GM19324 (cell line): Measurements from ENCODE around the gene GFOD1.

Source experiments
- ATAC-seq: cut with Tn5 transposase; IDR thresholded peaks from one replicate; pipeline ENCODE4 v1.9.1; 2021; ENCODE audit warnings: mild to moderate bottlenecking, moderate library complexity; ENCODE audit not compliant: unreplicated experiment, low FRiP score

The GFOD1 gene

DNA sequence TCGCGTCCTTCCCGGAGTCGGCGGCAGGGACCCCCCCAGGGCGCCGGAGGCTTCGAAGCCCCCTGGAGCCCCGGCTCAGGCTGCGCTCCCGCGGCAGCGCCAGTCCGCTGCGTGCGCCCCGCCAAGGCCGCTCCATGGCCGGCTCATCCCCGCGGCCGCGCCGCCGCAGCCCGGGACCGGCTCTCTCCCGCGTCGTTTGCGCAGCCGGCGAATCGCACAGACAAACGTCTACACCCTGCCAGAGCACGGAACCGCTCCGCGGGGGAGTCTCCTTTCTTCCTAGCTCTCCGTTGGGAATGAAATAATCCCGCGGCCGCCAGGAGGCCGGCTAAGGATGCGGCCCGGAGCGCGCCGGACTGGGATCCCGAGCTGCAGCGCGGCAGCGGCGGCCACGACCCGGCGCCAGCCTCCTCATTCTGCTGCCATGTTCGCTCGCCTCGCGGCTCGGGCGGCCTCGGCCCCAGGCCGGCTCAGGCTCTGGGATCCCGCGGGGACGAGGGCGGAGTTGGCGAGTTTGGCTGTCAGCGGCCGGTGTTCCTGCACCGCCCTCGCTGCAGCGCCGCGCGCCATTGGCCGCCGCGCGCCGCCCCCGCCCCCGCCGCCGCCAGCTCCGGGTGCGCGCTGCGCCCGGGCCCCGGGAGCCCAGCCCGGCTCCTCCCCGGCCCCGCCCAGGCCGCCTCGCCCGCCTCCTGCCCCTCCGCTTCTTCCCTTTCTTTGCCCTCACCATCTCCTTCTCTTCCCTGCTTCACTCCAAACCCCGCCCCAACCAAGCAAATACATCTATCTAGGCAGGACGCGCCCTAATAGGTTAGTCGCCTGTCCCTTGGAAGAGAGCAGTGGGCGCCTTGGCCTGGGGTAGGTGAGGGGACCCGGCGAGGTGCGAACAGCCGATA is at the start of gene GFOD1:
Gene GFOD1 (minus strand): TSS at position 479 of the 893 bp plus-strand sequence. CDS start 710 bp downstream, outside the sequence.
- ATAC-seq, result peak; percentile 87

- no peak for ATAC-seq
These were observed 49.6 kb upstream of the GFOD1 start for GRCh38 chr6:13536796-13537526.

DNA sequence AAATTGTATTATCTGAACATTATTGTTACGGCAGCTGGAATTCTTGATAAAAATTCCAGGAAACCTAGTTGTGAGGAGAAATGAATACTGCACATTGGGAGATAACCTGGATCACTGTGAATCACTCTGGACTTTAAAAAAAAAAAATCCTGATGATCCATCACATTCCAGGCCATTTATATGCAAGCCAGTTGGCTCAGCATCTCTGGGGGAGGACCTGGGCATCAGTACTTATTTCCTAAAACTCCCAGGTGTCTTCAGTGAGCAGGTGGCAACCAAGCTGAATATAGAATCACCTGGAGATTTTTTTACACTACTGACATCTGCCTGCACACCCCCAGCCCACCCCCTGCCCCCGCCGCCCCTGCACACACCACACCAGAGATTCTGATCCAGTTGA is 47.9 kb upstream of the GFOD1 start:
- ATAC-seq, result no peak

- no peak for ATAC-seq
These were observed 47.1 kb upstream of the GFOD1 start for GRCh38 chr6:13534536-13534935.

GRCh38 chr6:13531956-13532355 is 44.6 kb upstream of the GFOD1 start:
- ATAC-seq, result no peak

DNA sequence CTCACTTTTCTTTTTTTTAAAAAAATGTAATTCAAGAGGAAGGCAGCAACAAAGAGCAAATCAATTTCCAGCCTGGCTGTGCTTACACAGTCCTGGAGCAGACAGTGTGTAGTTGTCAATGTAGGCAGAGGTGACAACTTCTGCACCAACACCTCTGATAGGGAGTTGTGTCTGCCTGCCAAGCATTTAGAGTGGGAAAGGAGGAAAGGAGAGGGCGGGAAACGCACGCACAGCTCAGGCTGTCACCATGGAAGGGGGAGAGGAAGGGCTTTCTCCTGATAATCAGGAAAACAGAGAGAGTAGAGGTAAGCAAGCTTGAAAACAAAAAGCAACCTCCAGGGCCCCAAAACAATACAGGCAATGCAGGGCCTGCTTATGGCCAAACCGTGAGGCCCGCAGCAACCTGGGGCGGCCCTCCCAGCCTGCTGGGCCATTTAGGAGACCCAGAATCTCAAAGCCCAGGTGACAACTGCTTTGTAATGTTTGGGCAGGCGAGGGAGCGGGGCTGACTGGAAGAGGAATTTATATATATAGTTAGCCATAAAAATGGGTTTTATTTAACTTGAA is 41.5 kb upstream of the GFOD1 start:
- no peak for ATAC-seq

- no peak for ATAC-seq
These were observed 40.8 kb upstream of the GFOD1 start for GRCh38 chr6:13528232-13528631.

GRCh38 chr6:13527671-13528056 is 40.3 kb upstream of the GFOD1 start:
- ATAC-seq, result no peak

DNA sequence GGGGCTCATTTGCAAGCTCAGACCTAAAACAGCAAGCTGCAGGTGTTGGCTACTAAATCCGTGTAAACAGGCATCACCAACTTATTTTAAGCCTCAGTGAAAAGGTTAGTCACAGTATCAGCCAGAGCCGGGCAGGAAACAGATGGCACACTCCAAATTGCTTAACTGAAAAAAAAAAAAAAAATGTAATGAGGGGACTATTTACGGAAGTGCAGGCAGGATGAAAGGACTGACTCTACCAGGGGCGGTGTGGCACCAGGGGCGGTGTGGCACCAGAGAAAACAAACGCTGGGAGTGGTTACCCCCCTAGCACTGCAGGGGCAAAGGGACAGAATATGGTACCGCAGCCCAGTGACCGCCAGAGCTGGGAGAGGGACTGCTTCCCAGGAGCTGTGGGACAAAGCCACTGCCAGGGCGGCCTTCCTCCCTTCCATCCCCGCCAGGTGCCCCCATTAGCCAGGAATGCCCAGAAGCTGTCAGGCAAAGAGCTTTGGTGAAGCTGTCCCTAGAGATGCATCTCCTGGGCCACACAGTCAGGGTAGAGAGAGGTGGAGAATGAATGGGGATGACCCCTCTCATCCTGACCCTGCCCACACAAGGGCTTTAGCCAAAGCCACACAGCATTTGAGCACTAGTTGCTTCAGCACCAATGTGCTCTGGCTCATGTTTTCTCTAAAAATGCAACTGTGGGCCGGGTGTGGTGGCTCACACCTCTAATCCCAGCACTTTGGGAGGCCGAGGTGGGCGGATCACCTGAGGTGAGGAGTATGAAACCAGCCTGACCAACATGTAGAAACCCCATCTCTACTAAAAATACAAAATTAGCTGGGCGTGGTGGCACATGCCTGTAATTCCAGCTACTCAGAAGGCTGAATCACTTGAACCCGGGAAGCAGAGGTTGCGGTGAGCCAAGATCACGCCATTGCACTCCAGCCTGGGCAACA is 39.6 kb upstream of the GFOD1 start:
- peak; percentile 86 for ATAC-seq

DNA sequence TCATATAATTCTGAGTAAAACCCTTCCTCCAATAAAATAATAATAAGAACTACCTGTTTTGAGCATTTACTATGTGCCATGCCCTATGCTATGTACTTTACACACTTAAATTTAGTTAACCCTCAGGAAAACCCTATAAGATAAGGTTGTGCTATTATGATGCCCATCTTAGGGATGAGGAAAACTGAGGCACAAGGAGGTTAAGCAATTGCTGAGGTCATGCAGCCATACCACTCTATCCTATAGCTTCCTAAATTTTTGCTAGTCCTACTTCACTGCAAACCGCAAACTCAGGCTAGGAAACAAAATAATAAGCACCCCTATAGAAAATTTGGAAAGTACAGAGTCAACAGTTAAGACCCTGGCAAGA is 38.9 kb upstream of the GFOD1 start:
- no peak for ATAC-seq

DNA sequence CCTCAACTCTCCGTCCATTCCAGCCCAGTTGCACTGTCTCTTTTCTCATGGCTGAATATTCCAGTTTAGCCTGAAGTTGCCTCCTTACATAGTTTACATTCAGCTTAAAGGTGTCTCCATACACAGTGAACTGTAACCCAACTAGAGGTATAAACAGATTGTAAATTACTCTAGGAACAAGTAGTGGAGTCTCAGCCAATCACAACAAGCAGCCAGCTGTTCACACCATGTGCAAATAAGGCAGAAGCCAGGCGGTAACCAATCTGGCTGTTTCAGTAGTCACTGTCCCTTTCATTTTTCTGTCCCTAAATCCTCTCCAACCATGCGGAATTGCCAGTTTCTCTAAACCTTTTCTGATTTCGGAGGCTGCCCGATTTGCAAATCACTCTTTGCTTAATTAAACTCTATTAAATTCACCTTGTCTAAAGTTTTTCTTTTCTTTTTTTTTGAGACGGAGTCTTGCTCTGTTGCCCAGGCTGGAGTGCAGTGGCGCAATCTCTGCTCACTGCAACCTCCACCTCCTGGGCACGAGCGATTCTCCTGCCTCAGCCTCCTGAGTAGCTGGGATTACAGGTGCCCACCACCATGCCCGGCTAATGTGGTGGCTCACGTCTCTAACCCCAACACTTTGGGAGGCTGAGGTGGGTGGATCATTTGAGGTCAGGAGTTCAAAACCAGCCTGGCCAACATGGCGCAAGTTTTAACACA is 37.6 kb upstream of the GFOD1 start:
- no peak for ATAC-seq

DNA sequence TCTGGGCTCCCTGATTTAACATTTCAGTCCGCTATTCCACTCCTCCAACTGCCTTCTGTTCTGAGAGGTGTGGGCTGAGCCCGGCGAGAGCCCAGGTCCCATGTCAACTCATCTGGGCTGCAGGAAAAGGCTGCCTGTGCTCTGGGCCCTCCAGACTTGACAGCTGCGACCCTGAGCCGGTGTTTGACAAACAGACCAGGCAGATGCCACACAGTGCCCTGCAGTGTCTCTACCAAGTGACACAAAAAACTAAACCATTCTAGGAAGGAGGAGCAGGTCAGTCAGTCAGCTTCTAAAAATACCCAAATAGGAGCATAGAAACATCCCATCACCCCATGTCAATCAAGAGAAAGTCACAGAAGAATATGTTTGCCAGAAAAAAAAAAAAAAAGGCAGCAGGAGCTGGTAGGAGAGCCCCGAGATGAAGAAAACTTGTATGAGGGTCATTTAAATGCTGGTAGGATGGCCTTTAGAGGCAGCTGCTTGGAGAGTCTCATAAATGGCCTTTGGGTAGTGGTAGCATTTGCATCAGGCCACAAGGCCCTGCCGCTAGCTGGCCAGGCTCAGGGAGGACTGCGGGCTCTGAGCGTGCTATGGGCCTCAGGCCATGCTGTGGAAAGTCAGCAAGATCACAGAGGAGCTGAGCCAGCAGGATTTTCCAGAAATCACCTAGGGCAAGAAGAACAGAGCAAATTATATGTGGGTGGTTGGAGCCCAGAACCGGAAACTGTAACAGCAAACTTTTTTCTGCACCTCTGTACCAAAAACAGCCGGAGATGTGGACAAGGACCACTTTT is 36.6 kb upstream of the GFOD1 start:
- no peak for ATAC-seq

DNA sequence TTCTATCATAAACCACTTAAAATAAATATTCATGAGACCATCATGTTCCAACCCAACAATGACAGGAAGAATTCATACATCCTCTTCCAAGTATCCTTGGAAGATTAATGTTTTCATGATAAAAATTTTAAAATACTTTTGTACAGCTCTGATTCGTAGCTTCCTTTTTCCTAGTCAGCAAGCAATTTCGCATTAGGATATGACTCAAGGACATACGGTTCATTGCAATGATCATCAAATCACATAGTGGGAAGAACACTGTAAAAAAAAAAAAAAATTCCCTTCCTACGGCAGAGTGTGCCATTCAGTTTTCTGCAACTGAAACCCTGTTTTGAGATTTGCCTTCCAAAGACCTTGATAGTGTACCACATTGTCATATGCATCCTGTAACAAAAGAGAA is 35.3 kb upstream of the GFOD1 start:
- no peak for ATAC-seq

GRCh38 chr6:13519839-13520238 is 32.4 kb upstream of the GFOD1 start:
- ATAC-seq, result no peak

DNA sequence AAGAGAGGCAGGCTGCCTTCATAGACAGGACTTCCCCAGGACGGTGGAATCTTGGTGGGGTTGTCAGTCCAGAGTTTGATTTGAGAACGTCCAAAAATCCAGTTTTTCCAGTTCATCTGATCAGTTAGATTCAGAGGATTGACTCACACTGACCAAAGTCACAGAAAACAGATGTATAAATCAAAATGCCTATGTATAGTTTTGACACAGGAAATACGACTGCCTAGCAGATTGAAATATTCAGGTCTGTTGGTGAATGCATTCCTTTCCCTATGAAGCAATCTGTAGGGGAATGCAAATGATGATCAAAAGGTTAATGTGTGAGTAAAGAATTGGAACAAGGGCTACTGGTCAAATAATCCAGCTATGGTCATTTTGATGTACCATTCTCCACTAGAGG is 29.7 kb upstream of the GFOD1 start:
- no peak for ATAC-seq

DNA sequence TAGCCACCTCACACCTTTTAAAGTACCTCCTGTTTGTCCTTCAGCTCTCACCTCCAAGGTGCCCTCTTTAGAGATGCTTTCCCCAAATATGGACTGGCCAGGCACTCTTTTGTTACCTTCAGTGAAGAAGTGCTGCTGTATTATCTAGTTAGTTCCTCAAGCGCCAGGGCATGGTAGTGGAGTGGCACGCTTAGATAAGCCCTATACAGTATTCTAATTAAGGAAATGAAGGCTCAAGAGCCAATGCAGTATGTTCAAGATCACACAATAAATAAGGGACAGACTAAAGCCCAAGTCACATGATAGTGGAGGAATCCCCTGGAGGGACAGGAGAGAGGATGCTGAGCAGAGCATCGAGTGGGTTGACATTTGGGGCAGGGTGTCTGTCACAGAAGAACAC is 28.5 kb upstream of the GFOD1 start:
- ATAC-seq, result no peak

GRCh38 chr6:13513626-13514502 is 26.5 kb upstream of the GFOD1 start:
- no peak for ATAC-seq

DNA sequence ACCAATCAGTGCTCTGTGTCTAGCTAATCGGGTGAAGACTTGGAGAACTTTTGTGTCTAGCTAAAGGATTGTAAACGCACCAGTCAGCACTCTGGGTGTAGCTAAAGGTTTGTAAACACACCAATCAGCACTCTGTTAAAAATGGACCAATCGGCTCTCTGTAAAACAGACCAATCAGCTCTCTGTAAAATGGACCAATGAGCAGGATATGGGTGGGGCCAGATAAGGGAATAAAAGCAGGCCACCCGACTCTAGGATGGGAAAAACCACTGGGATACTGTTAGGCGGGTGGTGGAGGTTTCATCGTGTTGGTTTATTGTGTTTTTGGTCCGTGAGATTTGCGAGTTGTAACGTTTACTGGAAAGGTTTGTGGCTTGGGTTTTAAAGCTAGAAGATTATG is 25.5 kb upstream of the GFOD1 start:
- ATAC-seq, result no peak
